ENCODE measurements around the gene STX1A.
A peak's percentile ranks its signal among the peaks of the same experiment; 100 is the strongest.

DNA sequence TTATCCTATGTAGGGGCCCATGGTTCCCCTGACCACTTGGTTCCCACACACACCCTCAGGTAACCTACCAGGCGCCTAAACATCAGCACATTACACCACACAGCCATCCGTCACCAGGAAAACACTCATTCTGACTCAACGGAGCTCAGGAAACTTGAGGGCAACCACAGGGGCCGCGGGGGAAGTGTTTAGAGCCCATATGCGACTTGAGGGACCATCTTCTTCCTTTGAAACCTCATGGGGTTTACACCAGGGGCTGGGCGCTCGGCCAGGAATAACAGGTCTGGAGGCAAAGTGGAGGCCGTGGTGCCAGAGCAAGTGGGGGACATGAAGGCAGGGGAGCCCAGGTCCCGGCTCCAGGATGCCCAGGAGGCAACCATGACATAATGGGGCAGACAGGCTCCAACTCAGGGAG, 1.5 kb downstream of the STX1A start:
- TF ChIP-seq, protein P1, sequence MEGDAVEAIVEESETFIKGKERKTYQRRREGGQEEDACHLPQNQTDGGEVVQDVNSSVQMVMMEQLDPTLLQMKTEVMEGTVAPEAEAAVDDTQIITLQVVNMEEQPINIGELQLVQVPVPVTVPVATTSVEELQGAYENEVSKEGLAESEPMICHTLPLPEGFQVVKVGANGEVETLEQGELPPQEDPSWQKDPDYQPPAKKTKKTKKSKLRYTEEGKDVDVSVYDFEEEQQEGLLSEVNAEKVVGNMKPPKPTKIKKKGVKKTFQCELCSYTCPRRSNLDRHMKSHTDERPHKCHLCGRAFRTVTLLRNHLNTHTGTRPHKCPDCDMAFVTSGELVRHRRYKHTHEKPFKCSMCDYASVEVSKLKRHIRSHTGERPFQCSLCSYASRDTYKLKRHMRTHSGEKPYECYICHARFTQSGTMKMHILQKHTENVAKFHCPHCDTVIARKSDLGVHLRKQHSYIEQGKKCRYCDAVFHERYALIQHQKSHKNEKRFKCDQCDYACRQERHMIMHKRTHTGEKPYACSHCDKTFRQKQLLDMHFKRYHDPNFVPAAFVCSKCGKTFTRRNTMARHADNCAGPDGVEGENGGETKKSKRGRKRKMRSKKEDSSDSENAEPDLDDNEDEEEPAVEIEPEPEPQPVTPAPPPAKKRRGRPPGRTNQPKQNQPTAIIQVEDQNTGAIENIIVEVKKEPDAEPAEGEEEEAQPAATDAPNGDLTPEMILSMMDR (tag by site-specific recombination; IDR thresholded peaks at IDR 0.05) = no peak
- no peak for TF ChIP-seq ZNF248 (tag by site-specific recombination; IDR thresholded peaks at IDR 0.05)
- no peak for TF ChIP-seq ZNF24 (tag by site-specific recombination; IDR thresholded peaks at IDR 0.05)
- TF ChIP-seq, protein P2, sequence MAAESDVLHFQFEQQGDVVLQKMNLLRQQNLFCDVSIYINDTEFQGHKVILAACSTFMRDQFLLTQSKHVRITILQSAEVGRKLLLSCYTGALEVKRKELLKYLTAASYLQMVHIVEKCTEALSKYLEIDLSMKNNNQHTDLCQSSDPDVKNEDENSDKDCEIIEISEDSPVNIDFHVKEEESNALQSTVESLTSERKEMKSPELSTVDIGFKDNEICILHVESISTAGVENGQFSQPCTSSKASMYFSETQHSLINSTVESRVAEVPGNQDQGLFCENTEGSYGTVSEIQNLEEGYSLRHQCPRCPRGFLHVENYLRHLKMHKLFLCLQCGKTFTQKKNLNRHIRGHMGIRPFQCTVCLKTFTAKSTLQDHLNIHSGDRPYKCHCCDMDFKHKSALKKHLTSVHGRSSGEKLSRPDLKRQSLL (tag by site-specific recombination; IDR thresholded peaks at IDR 0.05) = peak; percentile 80
- no peak for TF ChIP-seq YY1 (tag by site-specific recombination; IDR thresholded peaks at IDR 0.05)
- TF ChIP-seq, protein P3, sequence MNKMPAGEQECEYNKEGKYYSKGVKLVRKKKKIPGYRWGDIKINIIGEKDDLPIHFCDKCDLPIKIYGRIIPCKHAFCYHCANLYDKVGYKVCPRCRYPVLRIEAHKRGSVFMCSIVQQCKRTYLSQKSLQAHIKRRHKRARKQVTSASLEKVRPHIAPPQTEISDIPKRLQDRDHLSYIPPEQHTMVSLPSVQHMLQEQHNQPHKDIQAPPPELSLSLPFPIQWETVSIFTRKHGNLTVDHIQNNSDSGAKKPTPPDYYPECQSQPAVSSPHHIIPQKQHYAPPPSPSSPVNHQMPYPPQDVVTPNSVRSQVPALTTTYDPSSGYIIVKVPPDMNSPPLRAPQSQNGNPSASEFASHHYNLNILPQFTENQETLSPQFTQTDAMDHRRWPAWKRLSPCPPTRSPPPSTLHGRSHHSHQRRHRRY (tag by site-specific recombination; IDR thresholded peaks at IDR 0.05) = no peak
- TF ChIP-seq, protein P4, sequence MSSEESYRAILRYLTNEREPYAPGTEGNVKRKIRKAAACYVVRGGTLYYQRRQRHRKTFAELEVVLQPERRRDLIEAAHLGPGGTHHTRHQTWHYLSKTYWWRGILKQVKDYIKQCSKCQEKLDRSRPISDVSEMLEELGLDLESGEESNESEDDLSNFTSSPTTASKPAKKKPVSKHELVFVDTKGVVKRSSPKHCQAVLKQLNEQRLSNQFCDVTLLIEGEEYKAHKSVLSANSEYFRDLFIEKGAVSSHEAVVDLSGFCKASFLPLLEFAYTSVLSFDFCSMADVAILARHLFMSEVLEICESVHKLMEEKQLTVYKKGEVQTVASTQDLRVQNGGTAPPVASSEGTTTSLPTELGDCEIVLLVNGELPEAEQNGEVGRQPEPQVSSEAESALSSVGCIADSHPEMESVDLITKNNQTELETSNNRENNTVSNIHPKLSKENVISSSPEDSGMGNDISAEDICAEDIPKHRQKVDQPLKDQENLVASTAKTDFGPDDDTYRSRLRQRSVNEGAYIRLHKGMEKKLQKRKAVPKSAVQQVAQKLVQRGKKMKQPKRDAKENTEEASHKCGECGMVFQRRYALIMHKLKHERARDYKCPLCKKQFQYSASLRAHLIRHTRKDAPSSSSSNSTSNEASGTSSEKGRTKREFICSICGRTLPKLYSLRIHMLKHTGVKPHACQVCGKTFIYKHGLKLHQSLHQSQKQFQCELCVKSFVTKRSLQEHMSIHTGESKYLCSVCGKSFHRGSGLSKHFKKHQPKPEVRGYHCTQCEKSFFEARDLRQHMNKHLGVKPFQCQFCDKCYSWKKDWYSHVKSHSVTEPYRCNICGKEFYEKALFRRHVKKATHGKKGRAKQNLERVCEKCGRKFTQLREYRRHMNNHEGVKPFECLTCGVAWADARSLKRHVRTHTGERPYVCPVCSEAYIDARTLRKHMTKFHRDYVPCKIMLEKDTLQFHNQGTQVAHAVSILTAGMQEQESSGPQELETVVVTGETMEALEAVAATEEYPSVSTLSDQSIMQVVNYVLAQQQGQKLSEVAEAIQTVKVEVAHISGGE (tag by site-specific recombination; conservative IDR thresholded peaks at IDR 0.05; ENCODE audit: low read depth) = no peak
- TF ChIP-seq, protein P5, sequence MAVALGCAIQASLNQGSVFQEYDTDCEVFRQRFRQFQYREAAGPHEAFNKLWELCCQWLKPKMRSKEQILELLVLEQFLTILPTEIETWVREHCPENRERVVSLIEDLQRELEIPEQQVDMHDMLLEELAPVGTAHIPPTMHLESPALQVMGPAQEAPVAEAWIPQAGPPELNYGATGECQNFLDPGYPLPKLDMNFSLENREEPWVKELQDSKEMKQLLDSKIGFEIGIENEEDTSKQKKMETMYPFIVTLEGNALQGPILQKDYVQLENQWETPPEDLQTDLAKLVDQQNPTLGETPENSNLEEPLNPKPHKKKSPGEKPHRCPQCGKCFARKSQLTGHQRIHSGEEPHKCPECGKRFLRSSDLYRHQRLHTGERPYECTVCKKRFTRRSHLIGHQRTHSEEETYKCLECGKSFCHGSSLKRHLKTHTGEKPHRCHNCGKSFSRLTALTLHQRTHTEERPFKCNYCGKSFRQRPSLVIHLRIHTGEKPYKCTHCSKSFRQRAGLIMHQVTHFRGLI (tag by site-specific recombination; IDR thresholded peaks at IDR 0.05) = no peak
- no peak for TF ChIP-seq BCL11B (tag by site-specific recombination; IDR thresholded peaks at IDR 0.05; ENCODE audit: low read depth)
- no peak for TF ChIP-seq ZNF350 (tag by site-specific recombination; IDR thresholded peaks at IDR 0.05)

All from HEK293 (cell line).